SK-N-DZ (cell line): ENCODE results near the gene GCLC.
A peak's percentile ranks its signal among the peaks of the same experiment; 100 is the strongest.
"Not testable (repeated sequence)": the region's sequence is repeated elsewhere in the genome, so short reads cannot be mapped to it uniquely, and the experiment has no call there.

Experiments
- DNase-seq: peaks from one replicate; pipeline ENCODE4 v3.0.0-alpha.2; 2015; ENCODE audit warnings: low spot score

The GCLC gene

DNA sequence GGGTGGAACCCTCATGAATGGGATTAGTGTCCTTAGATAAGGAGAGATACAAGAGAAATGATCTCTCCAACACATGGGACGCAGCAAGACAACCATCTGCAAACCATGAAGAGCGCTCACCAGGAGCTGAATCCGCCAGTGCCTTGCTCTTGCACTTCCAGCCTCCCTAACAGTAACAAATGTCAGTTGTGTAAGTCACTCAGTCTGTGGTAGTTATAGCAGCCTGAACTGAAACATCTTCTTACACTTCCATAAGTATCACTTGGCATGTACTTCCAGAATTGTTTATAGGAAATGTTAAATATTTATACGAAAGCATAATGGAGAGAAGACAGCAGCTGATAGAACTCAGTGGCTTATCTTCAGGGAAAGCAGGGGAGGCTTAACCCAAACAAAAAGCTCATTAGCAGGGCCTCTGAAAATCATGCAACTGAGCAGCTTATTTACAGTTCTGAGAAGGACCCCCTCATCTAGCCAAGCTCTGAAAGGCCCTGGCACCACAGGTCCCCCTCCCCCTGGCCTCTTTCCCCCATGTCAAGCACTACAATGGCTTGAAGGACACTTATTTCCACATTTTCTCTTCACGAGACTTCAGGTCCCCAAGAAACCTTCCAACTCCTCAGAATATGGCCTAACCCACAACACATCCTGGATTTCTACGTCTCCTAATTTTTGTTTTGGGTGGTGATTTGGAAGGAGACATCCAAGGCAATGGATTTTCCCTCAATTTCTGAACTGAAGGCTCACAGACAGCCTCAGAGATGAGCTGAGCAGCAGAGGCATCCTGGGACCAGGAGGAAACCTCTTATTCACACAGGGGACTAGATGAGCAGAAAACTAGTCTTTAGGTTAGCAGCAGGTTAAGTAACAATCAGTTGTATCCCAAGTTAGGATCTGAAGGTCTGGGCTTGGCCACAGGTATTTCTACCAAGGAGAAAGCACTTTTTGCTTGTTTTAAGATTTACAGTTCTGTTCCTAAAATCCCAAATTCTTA is 49.1 kb downstream of the GCLC start:
- DNase-seq, result no peak

DNA sequence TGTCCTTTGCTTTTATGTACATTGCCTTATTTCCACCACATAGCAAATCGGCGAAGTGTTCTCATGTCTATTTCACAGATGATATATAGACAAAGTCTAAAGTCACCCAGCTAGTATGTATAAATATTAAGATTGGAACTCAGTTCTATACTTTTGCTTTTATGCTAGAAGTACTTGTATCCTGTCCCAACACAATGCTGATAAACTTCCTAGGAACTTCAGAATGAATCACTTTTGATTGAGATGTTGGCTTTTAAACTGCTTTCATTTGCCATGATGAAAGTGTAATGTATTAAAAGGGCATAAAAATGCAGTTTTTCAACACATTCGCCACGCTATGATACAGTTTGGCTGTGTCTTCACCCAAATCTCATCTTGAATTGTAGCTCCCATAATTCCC is 50.8 kb downstream of the GCLC start:
- DNase-seq, result no peak

DNA sequence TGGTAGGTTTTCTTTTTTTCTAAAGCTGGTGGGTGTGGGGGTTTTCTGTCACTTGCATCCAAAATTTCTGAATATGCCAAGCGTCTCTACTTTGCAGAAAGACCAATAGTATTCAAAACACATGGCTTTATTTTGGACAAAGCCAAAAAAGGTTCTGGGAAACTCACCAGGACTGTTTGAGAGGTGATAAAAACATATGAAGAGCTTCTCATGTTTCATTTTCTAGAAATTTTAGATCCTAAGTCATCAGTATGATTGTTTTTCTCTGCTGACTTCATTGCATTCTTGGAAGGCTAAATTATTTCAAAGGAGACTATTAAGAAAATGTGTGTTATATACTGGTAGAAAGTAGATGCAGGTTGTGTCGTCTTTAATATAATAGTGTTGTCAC is 51.3 kb downstream of the GCLC start:
- DNase-seq, result no peak

DNA sequence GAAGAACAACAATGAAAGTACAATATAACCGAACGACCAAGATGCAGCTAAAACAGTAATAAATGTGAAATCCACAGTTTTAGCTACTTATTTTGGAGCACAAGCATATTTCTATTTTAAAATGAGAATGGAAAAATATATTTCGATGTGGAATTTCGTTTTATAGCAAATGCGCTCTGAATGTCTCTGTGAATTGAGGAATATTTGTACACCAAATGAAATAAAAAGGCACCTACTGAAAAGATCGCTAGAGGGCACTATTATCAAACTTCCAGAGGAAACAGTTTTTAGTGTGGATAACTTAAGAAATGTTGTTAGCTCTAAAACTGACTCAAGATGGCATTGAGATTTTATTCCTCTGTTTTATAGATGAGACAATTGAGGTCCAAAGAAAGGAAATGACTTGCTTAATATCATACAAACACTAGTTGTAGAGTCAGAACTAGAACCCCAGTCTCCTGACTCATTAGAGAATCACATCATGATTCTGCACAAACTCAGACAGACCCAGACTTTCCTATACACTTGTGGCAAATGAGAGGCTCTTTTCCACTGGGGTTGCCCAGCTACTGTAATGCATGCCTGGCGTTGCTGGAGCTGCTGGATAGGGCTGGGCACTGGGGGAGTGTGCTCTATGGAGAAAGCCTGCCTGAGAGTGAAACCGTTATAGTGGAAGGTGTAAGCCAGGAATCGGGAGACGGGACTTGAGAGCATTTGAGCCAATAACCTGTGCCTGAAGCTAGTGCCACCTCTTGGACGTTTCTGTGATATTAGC is 51.9 kb downstream of the GCLC start:
- peak; percentile 54 for DNase-seq

DNA sequence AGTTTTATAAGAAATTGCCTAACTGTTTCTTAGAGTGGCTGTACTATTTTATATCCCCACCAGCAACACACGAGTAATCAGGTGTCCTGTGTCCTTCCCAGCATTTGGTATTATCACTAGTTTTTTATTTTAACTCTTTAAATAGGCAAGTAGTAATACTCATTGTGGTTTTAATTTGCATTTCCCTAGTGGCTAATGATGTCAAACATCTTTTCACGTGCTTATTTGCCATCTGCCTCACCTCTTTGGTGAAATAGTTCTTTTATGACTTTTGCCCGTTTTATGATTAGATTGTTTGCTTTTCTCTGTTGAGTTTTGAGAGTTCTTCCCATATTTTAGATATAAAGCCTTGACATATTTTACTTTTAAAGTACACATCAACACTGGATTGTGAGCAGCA is 57.8 kb downstream of the GCLC start:
- DNase-seq, result no peak

DNA sequence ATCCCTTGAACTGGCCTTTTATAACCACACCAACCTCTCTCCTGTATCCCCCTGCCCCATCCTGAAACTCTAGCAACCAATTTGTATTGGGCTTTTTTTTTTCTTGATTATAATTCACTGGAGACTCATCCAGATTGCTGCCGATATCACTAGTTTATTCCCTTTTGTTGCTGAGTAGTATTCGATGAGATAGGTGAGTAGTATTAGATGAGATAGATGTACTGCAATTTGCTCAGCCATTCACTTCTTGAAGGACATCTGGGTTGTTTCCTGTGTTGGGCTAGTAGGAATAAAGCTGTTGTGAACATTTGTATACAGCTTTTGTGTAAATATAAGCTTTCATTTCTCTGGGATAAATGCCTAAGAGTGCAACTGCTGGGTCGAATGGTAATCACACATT is 58.2 kb downstream of the GCLC start:
- DNase-seq, result no peak

DNA sequence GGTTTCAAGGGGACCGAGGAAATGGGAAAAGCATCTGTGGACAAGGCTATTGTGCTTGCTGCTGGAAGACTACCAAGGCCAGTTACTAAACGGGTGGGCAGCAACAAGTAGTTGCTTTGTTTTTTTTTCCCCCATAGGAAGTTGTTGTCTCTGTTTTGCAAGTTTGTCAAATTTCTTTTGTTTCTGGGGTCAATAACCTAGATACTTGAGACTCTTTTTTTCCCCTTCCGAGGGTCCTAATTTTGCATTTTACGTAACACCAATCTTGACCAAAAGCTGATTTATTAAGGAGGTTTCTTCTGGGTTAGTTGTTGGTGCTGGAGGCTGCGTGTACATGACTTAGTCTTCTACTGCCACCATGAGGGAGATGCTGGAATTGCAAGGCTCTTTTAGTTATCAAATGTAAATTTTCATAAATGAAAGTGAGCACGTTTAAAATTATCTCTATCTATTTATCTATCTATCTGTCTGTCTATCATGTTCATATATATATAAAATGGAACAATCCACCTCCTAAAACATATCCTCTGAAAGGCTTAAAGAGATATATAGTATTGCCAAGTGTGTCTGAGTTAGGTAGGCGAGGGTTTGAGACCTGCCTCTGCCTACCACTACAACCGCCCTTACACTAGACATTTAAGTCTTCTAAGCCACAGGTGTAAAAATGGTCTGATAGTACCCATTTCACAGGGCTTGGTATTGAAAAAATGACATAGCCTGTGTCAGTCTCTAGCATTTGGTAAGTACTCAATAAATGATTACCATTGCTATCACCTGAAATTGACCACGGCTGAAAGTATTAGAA is 60.2 kb downstream of the GCLC start:
- DNase-seq, result peak; percentile 67

DNA sequence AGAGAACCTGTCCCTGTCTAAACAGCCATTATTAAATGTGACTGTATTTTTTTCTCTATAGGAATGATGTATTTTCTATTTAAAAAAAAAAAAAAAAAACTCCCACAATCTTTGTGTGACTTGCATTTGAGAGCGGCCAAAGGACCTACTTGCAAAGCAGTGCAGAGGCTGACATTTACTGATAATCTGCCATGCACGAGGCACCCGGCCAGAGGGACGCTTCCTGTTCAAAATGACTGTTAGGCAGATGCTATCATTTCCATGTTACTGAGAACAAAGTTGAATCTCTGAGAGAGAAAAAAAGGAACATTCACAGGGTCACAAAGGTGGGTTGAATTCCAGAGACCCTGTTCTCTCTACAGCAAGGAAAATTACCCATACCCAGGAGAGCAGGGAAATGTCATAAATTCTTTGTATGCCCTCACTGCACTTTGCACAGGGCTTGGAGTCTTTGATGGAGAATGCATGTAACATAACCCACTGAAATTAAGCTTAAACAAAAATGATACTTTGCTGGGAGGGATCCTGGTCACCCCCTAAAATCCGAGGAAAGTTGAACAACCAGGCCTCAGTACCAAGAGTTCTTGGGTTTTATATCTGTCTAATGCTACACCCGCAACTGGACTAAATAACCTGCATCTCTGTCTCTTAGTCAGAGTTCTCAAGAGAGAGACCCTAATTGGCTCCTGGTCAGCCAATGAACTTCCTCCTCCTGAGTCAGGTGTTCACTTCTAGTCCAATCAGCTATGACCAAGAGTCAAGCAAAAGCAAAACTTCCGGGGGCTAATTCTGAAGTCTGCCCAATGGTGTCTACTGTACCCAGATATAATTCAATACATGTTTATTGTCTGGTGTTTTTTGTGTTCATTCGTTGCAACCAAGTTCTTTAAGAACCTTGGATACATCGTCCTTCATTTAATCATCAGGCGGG is 61.2 kb downstream of the GCLC start:
- peak; percentile 45 for DNase-seq

DNA sequence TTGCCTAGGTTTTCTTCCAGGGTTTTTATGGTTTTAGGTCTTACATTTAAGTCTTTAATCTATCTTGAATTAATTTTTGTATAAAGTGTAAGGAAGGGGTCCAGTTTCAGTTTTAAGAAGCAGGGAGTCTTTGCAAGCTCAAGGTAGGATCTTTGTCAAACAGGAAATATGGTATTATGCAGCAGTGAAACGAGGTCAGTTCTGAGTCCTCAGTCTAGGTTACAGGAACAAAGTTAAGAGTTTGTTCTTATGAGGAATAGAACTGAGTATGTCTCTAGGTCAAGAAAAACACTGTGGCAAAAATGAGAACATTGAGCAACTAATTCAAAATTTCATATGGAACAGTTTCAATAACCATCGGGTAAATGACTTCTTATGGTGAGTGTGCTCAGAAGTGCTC is 63.6 kb downstream of the GCLC start:
- DNase-seq, result no peak

DNA sequence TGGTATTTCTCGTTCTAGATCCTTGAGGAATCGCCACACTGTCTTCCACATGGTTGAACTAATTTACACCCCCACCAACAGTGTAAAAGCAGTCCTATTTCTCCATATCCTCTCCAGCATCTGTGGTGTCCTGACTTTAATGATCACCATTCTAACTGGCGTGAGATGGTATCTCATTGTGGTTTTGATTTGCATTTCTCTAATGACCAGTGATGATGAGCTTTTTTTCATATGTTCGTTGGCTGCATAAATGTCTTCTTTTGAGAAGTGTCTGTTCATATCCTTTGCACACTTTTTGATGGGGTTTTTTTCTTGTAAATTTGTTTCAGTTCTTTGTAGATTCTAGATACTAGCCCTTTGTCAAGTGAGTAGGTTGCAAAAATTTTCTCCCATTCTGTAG is 64.1 kb downstream of the GCLC start:
- DNase-seq, result not testable (repeated sequence)

DNA sequence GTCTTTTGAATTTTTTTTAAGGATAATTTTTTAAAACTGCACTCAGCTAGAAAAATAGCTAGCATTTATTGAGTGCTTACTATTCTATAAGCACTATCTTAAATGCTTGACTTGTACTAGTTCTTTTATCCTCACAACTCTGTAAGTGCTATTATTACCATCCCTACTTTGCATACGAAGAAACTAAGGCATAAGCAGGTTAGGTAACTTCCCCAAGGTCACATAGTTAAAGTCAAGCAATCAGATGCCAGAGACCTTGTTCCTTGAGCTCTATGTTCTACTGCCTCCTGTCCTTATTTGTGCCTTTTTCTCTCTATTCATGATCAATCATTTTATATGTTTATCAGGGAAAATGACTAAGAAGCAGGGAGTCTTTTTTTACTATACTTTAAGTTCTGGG is 65.0 kb downstream of the GCLC start:
- no peak for DNase-seq

DNA sequence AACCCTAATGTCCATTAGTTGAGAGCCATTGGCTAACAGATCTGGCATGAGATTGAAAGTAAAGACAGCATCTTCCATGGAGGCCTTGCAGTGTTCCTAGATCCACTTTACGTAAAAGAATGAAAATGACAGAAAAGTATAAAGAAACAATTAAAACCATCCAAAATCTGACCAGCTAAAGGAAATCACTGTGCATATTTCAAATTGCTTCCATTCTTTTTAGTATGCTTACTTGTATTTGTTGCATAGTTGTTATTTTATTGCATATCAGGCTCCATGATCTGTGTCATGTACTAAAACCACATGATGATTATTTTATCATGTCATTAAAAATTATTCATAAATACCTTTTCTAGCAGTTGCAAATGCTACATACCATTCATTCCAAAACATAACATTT is 67.9 kb downstream of the GCLC start:
- no peak for DNase-seq

DNA sequence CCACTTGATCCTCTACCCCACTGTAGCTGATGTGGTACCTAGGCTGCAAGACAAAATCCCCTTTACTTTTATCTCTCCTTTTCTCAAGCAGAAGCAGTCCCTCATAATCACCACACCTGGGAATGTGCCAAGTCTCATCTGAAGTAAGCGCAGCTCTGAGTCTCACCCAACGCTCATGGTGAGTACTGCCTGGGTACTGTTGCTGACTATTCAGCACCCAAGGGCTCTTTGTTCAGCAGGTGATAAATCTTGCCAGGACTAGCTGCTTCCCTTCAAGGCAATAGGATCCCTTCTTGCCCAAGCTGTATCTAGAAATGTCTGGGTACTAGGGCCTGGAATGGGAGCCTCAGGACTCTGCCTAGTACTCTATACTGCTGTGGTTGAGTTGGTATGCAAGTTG is 70.9 kb downstream of the GCLC start:
- no peak for DNase-seq

DNA sequence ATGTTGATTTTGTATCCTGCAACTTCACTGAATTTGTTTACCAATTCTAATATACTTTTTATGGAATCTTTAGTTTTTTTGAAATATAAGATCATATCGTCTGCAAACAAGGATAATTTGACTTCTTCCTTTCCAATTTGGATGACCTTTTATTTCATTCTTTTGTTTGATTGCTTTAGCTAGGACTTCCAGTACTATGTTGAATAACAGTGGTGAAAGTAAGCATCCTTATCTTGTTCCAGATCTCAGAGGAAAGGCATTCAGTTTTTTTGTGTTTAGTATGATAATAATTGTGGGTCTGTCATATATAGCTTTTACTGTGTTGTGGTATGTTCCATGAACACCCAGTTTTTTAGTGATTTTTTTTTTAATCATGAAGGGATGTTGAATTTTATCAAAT is 75.7 kb downstream of the GCLC start:
- DNase-seq, result no peak

DNA sequence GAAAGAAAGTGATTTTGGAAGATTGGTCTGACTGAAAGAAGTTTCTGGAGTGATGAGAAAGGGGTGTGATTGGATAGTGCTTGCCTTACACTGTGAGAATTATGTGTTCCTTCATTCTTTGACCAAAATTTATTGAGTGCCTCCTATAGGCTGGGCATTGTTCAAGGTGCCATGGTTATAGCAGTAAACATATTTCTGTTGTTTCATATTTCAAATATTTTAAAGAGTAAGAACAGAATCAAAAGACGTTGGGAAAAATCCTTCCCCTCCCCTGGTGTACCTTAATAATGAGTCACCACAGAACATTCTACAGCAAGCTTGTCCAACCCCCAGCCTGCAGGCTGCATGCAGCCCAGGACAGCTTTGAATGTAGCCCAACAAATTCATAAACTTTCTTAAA is 78.6 kb downstream of the GCLC start:
- no peak for DNase-seq

DNA sequence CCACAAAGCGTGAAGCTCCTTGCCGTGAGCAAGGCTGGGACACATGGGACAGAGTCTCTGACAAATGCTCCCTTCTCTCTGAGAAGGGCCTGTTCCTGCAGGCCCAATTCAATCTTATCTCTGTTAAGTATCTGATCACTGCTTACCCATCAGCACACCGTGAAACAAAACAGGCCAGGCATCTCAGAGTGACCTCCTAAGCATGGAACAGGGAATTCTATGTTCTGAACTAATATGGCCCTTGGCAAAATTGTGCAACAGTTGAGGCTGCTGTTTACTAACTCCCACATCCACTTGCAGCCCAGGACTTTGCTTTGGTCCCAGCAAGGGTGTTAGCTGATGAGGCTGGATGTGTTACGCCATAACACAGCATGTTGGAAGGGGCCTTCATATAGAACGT is 79.2 kb downstream of the GCLC start:
- DNase-seq, result peak; percentile 63

DNA sequence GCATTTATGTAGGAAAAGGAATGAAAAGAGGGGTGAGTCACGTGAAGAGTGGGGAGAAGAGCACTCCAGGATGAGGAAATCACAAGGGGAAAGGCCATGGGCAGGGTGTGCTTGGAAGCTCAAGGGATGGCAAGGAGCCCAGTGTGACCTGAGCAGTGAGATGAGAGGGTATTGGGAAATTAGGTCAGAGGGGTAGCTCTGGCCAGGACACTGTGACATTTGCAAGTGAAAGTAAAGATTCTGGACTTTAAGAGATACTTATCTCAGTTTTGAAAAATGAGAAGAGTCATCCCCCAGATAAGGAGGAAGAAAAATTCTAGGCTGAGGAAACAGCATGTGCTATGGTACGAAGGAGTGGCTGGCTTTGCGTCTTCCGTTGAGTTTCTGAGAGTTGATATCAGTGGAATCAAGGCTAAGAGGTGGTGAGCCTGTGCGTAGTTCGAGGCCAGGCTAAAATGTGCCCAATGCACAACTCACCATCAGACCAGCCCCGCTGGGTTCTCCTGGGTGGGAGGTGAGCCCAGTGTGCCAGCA is 79.9 kb downstream of the GCLC start:
- DNase-seq, result peak; percentile 10

DNA sequence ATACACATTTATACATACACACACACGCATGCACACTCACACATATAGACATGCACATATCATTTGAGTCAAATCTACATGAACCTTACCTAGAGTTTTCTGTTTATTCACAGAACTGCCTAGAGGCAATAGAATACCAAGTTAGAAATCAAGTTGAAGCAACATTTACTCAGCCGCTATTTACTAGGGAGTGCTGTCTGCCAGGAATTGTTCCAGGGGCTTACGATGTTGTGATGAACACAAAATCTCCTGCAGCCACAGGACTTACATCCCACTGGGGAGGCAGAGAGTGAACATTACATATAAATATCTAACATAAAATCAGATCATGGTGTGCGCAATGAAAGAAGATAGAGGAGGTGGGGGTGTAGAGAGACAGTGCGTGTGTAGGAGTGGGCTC is 80.4 kb downstream of the GCLC start:
- DNase-seq, result no peak

DNA sequence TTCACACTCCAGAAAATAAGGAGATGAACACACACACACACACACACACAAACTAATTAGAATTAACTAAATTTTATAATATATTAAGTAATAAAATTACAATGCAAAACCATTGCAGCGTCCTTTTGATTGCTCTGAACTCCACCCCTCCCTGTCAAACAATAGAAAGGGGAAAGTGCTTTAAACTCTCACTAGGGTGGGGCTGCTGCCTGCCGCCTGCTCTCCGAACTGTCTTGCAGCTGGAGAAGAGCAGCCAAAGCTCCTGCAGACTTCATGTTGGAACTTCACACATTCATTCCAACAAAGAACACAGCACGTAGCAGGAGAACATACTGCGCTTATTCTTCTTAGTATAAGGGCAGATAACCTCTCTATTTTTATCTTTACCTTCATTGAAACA is 83.2 kb downstream of the GCLC start:
- DNase-seq, result no peak

DNA sequence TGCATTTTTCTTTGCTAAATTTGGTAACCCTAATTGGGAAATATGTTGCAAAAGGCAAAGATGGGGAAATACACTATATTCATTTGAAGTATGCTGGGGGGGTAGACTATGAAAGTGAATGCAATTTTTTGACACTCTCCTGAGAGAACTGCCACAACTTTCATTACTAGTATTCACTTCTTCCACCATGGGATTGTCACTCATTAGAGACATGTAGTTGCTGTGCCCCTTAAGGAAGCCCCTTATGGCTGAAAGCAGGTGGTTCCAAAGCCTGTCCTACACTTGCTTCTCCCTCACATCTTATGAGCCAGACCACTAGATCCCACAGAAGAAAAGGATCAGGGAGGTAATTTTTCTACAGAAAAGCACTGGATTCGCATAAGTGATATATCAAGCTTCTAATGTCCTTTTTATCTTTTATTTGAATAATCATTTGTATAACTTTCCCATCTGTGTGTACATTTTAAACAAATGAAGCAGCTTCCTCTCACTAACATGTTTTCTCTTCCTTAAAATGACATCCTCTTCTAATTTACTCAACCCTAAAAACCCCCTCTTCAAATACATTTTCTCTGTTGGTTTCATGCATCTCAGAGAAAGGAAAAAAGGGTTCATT is 83.8 kb downstream of the GCLC start:
- no peak for DNase-seq
